Hematopoietic multipotent progenitor cell (in vitro differentiated cells): ENCODE measurements around the gene BAIAP2. TPM values are rescaled to one million over a fixed set of nuclear protein-coding genes. Genes with fewer than 3 reads are reported as not detected.
"Not testable (repeated sequence)": the region's sequence is repeated elsewhere in the genome, so short reads cannot be mapped to it uniquely, and the experiment has no call there.

Experiments used
- DNase-seq, 3 donors: peaks; one replicate each; pipeline ENCODE4 v3.0.0-alpha.2; 2011 to 2015; ENCODE audit warnings: low read depth in 2 of 3, low spot score in 2 of 3
- total RNA-seq: library from RNA; depleted of rRNA; stranded (reverse); fragments of >200 nt; gene quantifications from one replicate; pipeline ENCODE4 v1.2.3, GENCODE V29; 2012

The BAIAP2 gene
- total RNA-seq, 1 donor = 5.1 TPM

DNA sequence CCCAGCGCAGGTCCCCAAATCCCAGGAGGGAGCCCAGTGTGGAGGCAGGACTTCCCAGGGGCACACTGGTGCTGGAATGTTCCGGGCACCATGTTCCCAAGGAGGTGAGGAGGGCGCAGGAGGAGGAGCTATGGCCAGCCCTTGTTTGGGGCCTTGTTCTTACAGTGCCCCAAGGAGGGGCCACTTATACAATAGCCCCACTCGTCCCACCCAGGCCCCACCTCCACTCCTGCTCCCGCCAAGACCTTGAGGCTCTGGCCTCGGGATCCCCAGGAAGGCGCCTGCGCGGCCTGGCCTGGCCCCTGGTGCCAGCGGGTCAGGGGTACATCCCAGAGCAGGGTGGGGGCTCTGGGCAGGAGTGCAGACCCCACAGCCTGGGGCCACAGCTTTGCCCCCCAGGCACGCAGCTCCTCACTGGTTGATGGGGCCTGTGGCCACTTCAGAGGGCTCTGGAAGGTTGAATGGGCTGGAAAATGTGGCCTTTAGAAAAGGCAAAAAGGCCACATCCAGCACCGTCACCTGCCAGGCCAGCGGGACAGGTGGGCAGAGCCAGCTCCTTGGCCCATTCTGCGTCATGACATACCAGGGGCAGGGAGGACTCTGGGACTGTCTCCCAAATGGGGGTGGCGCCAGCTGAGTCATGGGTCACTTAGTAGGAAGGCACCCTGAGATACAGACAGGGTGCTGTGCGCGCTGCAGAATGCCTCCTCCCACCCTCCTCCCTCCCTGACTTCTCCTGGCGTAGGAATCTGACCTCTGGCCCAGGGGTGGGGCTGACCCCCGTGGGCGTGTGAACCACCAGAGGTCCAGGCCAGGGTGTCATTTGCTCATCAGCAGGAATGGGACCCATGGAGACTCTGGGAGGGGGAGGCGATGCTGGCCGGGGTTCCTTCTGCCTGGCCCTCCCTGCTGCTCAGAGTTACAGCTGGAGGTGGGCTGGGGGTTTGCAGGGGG lies 98.1 kb downstream of the BAIAP2 start:
- no peak for DNase-seq

DNA sequence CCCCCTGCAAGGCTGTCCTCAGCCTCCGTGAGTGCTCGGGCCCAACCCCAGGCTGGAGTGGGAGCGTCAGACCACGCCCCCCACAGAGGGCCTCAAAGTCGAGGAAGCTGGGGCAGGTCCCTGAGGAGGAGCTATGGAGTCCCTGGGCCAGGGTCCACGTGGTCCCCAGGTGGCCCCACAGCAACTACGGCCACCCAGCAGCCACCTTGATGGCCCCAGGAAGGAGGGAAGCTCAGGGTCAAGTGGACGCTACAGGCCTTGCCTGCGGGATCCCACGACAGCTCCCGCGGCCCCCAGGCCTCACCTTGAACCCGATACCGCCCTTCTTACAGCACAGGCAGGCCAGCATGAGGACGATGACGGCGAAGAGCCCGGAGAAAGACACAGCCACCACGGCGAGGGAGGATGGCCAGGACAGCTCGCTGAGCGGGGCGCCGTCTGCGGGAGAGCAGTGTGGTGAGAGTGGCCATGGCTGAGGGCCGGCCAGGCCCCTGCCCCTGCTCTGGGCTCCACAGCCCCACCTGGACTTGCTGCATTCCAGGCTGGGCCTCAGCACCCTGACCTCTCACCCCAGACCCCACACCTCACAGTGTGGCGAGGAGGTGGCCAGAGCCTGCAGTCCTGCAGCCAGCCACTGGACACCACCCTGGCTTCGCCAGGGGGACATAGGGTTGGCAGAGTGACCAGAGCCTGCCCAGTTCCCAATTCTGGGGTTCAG lies 99.3 kb downstream of the BAIAP2 start:
- DNase-seq = no peak

DNA sequence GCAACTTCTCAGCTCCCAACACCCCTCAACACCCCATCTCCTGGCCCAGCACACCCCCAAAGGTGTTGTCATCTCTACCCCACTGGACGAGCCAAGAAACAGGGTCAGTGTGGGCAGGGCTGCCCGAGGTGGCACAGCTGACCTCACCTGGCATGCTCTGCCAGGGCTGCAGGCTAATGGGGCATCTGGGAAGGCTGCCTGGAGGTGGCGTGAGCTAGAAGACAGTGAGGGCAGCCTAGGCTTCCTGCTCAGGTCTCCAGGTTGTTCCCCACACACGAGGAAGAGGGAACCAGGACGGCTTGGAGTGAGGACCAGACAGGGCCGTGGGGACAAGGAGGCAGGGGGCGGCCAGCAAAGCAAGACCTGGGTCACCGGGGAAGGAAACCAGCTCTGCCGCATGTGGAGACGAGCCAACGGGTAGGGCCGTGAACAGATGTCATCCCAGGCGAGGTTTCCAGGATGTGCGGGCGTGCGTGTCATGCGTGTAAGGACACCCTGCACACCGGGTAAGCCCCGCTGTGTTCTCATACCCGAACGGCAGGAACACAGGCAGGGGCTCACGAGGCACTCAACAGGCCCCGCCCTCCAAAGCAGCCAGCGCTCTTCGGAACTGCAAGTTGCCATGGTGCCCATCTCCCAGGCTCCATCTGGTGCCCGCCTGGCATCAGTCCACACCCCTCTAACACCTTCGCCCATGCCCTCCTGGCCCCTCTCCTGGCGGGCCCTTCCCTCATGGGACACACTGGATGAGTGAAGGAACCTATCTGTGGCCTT lies 100.7 kb downstream of the BAIAP2 start:
- no peak for DNase-seq

DNA sequence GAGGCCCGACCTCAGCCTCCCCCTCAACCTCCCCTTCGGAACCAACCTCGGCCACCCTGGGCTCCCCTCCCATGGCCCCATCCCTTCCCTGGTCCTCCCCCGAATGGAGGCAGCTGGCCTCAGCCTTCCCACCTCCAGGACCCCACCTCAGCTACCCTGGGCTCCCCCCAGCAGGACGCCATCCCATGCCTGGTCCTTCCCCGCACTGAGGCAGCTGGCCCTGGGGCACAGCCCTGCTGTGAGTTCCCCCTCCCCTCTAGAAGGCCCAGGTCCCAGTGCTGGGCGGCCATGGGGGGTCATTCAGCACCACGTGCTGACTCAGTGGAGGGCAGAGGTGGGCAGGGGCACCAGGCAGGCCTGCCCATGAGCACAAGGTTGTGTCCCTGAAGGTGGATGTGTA lies 101.4 kb downstream of the BAIAP2 start:
- no peak for DNase-seq

DNA sequence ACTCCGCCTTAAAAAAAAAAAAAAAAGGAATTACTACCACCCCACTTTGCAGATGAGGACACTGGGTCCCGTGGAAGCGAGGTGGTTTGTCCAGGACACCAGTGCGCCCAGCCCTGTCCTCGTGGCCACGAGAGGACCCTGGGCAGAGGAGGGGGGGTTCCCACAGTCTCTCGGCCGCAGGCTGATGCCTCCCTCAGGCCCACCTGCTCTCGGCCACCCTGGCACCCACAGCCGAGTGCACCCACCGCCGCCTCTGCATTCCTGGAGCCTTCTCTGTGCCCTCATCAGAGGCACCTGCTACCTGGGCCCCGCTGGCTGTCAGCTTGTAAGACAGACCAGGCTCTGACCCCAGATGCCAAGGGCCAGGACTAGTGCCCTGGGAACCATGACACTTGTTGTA lies 102.3 kb downstream of the BAIAP2 start:
- no peak for DNase-seq

DNA sequence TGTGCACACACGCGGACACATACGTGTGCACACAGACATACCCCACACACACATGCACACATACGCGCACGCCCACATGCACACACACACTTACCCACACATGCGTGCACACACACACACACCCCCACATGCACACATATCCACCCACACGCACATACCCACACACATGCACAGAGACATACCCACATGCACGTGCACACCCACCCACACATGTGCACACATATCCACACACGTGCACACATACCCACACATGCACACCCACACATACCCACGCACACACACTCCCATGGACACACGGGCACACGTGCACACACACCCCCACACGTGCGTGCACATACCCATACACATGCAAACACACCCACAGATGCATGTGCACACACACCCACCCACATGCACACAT lies 103.1 kb downstream of the BAIAP2 start:
- DNase-seq = no peak

DNA sequence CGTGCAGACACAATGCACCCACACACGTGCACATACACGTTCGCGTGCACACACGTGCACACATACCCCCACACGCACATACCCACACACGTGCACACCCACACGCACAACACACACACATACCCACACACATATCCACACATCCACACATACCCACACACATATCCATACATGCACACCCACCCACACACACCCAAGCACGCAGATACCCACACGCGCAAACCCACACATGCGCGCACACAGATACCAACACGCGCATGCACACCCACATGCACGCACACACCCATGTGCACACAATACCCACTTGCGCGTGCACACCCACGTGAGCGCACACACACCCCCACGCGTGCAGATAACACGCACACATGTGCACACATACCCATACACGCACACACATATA lies 103.5 kb downstream of the BAIAP2 start:
- DNase-seq = no peak

DNA sequence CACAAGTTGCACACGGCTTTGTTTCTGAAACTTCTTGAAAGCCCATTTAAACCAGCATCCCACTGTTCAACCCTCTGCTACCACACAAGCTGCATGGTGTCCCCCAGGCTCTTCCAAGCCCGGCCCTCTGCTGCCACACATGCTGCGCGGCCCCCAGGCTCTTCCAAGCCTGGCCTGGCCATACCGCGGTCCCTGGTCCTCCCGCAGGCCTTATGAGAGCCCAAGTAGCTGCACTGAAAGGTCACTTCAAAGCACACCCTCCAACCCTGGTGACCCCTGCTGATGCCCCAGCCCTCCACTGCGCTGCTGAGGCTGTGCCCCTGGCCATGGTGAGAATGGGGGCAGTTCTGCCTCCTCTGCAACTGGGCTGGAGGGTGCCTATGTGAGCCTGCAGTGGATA lies 104.5 kb downstream of the BAIAP2 start:
- no peak for DNase-seq

DNA sequence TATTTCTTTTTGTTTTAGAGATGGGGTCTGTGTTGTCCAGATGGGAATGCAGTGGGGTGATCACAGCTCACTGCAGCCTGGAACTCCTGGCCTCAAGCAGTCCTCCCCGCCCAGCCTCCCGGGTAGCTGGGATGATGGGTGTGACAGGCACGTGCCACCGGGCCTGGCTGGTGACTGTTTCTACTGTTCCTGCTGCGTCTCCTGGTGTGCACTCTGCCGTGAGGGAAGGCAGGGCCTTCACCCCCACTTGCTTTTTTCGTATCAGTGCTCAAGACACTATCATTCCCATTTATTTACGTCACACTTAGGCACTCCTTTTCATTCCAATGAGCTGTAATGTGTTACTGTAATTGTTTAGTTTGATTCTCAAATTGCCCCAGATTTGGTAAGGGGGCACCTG lies 105.1 kb downstream of the BAIAP2 start:
- no peak for DNase-seq

DNA sequence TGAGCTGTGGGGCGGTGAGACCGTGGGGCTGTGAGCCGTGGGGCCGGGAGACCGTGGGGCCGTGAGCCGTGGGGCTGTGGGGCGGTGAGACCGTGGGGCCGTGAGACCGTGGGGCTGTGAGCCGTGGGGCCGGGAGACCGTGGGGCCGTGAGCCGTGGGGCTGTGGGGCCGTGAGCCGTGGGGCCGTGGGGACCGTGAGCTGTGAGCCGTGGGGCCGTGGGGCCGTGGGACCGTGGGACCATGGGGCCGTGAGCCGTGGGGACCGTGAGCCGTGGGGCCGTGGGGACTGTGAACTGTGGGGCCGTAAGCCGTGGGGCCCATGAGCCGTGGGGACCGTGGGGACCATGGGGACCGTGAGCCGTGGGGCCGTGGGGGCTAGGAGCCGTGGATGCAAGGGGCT lies 105.7 kb downstream of the BAIAP2 start:
- no peak for DNase-seq

DNA sequence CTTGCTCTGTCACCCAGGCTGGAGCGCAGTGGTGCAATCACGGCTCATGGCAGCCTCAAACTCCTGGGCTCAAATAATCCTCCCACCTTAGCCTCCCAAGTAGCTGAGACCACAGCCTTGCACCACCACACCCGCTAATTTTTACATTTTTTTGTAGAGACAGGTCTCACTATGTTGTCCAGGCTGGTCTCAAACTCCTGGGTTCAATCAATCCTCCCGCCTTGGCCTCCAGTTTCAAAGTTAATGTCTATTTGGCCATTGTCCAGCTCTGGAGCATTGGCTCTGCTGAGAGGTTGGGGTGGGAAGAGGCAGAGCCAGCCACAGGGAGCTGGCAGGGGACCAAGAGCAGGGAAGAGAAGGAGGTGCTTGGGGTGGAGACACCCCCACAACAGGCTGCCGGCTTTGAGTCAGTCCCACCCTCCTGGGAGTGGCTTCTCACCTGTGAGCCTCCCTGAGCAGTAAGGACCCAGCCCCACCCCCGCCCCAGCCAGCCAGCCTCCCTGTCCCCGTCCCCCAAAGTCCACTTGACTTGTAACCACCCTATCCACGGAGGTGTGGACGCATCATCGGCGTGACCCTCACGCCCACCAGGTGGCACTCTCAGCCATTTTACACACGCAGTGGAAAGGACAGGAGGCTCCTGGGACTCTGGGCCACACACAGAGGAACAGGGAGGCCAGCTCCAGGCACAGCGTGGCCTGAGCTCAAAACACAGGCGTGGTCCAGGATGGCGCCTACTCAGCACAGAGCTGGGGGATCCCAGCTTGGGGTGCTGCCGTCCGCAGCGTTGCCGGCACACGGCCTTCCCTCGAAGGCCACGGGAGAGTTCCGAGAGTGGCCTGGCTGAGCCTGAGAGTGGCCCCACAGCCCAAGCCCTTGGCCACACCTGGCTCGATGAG lies 107.6 kb downstream of the BAIAP2 start:
- peak in 2 of 3 donors; percentile 78 to 85 for DNase-seq

DNA sequence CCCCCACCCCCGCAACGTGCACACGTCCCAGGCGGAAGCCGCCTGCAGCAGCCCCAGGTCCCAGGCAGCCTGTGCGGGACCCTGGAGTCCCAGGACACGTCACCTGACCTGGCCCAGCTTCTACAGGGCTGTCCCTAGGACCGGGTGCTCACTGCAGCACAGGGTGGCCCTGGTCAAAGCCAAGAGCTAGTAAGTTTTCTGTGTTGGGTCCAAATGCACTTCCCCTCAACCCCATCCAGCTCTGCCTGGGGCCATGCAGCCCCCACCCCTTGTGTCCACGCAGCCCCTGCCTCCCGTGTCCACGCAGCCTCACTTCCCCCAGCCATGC lies 108.2 kb downstream of the BAIAP2 start:
- DNase-seq = no peak

DNA sequence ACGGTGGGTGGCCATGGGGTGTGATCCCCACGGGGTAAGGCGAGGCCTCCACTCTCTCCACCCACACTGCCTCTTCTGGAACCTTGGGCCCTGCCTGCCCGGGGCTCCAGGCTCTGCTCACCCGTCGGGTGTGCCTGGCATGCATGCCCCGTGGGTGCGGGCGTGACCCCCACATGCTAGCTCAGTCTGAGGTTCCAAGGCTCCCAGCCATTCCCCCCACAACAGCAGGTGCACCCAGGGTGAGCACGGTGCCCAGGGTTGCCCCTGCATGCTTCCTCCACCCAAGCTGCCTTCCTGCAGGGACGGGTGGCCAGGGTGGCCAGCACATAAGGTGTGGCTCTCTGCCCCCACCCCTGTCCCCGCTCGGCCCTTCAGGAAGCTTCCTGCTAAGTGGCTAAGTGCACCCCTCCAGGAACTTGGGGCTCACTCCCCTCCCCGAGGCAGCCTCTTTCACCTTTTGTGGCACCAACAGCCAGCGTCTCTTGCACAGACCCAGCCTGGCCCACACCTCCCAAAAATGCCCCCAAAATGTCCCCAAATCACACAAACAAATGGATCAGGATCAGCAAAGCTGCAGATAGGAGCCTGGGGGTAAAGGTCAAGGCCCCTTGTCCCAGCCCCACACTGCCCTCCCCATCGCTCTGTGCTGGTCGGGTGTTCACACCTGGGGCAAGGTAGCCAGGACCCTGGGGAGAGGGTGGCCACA lies 108.9 kb downstream of the BAIAP2 start:
- no peak for DNase-seq

DNA sequence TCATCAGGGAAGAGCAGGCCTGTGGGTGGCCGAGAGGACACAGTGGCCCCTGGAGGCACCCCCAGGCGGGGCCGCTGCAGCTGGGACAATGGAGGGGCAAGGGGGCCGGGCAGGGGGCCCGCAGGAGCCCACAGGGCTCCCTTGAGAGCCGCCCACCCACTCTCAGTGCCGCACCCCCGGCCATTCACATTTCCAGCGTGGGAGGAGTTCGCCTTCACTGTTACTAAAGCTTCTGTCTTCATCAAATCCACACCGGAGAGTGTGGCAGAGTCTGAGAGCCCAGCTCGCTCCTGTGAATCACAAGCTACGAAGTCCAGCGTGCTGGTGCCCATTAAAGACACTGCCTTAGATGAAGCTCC lies 109.5 kb downstream of the BAIAP2 start:
- no peak for DNase-seq

DNA sequence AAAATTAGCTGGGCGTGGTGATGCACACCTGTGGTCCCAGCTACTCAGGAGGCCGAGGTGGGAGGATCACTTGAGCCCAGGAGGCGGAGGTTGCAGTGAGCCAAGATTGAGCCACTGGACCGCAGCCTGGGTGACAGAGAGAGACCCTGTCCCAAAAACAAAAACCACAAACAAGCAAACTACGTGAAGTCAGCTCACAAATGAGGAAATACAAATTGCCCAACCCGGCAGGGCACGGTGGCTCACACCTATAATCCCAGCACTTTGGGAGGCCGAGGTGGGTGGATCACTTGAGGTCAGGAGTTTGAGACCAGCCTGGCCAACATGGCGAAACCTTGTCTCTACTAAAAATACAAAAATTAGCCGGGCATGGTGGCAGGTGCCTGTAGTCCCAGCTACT lies 111.3 kb downstream of the BAIAP2 start:
- not testable (repeated sequence) for DNase-seq

DNA sequence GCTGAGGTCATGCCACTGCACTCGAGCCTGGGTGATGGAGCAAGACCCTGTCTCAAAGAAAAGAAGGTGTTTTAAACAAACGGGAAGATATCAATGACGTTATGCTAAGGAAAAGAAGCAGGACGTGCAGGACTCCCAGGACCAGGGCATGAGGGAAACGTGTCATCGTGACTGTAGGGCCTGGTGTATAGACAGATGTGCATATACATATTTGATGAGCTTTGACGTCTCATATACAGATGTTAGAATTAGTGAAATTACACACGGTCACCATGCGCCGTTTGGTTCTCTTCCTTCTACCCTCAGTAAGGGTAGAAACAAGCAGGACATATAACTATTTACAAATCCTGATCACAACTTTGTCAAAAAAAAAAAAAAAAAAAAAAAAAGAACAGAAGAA lies 112.8 kb downstream of the BAIAP2 start:
- no peak for DNase-seq

DNA sequence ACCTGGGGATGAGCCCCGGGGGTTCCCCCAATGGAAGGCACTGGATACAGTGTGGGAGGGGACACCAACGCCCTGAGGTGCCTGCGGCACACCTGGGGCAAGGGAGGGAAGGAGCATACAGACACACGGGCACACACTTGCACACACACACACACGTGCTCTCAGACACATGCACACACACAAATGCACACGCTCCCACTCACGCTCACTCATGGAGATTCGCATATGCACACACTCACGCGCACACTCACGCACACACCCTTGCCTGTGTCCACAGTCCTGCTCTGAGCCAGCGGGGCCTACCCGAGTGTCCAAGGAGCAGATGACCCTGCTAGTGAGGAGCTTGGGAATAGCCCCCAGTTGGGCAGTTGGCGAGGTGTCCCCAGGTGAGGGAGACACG lies 113.6 kb downstream of the BAIAP2 start:
- no peak for DNase-seq

DNA sequence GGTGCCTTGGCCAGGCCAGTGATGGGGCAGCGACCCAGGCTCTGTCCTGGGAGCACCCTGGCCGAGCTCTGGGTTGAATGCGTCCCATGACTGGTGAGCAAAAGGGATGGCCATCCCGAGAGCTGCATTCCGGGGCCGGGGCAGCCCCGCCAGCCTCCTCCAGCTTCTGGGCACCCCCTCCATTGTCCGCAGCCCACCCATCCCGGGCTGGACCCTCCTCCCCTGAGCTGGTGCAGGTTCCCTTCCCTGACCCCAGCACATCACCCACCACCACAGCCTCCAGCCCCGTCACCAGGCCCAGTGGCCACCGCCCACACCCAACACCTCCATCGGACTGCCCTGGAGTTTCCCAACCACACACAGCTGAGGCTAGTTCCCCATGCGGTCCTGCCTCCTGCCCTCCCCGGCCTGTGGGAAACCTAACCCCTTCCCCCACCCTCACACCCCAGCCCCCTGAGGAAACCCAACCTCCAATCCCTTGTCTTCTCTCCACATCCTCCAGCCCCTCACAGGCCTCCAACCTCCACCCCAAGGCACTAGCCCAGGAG lies 114.1 kb downstream of the BAIAP2 start:
- peak in 1 of 3 donors; percentile 33 for DNase-seq

DNA sequence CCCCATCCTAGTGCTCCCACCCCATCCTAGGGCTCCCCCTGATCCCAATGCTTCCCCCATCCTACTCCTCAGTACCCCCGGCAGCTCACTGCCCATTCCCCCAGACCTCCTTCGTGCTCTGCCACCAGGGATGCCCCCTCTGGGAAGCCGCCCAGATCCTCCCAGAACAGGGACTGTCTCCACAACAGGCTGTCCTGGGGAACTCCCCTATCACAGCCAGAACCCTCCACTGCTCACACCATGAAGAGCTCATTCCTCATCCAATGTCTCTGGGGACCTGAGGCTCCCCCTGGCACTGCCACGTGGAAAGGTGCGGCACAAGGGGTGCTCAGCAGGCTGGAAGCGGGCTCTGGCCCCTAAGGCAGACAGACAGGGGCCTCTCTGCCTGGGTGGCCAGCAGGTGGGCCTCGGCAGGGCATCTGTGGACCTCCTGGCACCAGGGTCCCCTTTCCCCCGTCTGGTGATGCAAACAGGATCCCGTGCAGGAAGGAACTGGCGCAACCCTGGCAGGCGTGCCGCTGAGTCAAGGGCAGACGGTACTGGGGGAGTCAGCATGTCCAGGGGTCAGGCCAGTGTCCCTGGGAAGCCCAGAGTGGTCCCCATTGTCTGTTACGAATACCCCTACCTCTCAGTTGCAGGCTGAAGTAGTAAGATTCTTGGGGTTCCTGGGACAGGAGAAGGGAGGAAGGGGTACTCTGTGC lies 115.6 kb downstream of the BAIAP2 start:
- peak in 1 of 3 donors; percentile 19 for DNase-seq
